Pancreas (tissue), 10 donors: Measurements from ENCODE around the gene RIPK4. TPM values are rescaled to one million over a fixed set of nuclear protein-coding genes. Genes with fewer than 3 reads are reported as not detected.

ENCODE experiments used
- ATAC-seq, 4 donors: fragments of 200-7000 bp; cut with Tn5 transposase; one replicate each; pipeline versions ENCODE4 v1.8.0 to v1.9.1; 2020; ENCODE audit warnings: mild to moderate bottlenecking in 4 of 4, moderate library complexity in 4 of 4
- DNase-seq, 6 donors: peaks; one replicate each; pipeline ENCODE4 v3.0.0-alpha.2; 2020
- FAIRE-seq: peaks from 2 replicates; lab custom pipeline; 2012; peaks lifted over from hg19 to GRCh38; lab: Jason Lieb, UNC
- H3K27ac ChIP-seq, 4 donors: fragments of 200-600 bp; sonication (generic); 1 replicate in 3 of 4; 2 replicates in 1 of 4; pipeline versions ENCODE4 v1.5.0 to v1.8.0; 2020
- H3K27me3 ChIP-seq, 4 donors: fragments of 200-600 bp; one replicate each; pipeline ENCODE4 v1.8.0; 2021
- H3K36me3 ChIP-seq, 3 donors: fragments of 200-600 bp; sonication (generic) in 1 of 3; one replicate each; pipeline versions ENCODE4 v1.5.0 to v1.8.0; 2020 to 2021
- H3K4me1 ChIP-seq, 3 donors: fragments of 200-600 bp; one replicate each; pipeline ENCODE4 v1.8.0; 2021
- H3K4me3 ChIP-seq, 4 donors: fragments of 200-600 bp; sonication (generic) in 2 of 4; one replicate each; pipeline versions ENCODE4 v1.5.0 to v1.8.0; 2020 to 2021
- H3K9me3 ChIP-seq, 4 donors: fragments of 200-600 bp; one replicate each; pipeline ENCODE4 v1.8.0; 2021
- CTCF ChIP-seq, 4 donors: fragments of 200-600 bp; sonication (generic) in 3 of 4; IDR thresholded peaks; one replicate each; pipeline versions ENCODE4 v1.5.0 to v1.8.0; 2021; ENCODE audit warnings: antibody characterized with exemption in 4 of 4
- WGBS, 2 donors: extraction: QIAGEN DNeasy Blood & Tissue Kit; methylation state at CpG; one replicate each; pipeline ENCODE4 v1.1.7; 2013; 5-methylcytosine and 5-hydroxymethylcytosine counted together
- intact Hi-C, 3 donors: fragments of 100-400 bp; cut with DNase I; formaldehyde crosslinking; loops; one replicate each; pipeline versions ENCODE4 v1.11.1 to v1.14.2; 2022
- polyA plus RNA-seq, 2 donors: library from polyadenylated mRNA; stranded (reverse); fragments of 200-250 nt; gene quantifications; one replicate each; pipeline ENCODE4 v1.2.3, GENCODE V29; 2013
- total RNA-seq, 6 donors: library from RNA; stranded (reverse); fragmentation: NEBNext Ultra II Directional in 4 of 6; extraction: Animal tissue kit (Norgen Biotek cat#: 25700) in 4 of 6; gene quantifications; one replicate each; pipeline versions ENCODE4 v1.2.1 to v1.2.4, GENCODE V29; 2021 to 2023
- donor health status: healthy with polysubstance abuse.
- donor health status: DM: no; HTN: no; CAD: no; lungs with moderate emphysema.
- donor health status: DM: no; HTN: no; CAD: no.
- donor health status: control.
- donor health status: control.
- donor health status: Bipolar disorder and iron deficiency.
- donor health status: DM: yes; HTN: yes; CAD: no.
- donor health status: DM: no; HTN: no; CAD: no.
- donor health status: DM: no; HTN: no; CAD: no.
- donor health status: DM: yes; HTN: yes; CAD: no.

RIPK4 gene
- total and polyA plus RNA-seq, 8 donors, result 7.7 to 18.2 (median 12.8) TPM

- H3K36me3 ChIP-seq, result peaks cover 5 to 82% (median 23%) of the 10 kb centered on the region in 3 donors
Measured at GRCh38 chr21:41746744-41747006, 20.2 kb downstream of the RIPK4 start.

GRCh38 chr21:41745971-41746743, 20.7 kb downstream of the RIPK4 start:
- 92 to 93% methylated on average over 34 of the region's 34 CpGs for WGBS, 2 donors
- no peaks in the 10 kb centered on the region for H3K27me3 ChIP-seq
- peaks cover 0 to under 1% (median 0%) of the 10 kb centered on the region in 3 donors for H3K4me1 ChIP-seq
- FAIRE-seq, result no peak
- intact Hi-C loops, result no loop called here
- ATAC-seq, result no peak
- no peak overlapping the region for H3K4me3 ChIP-seq
- DNase-seq, result peak in 2 of 6 donors; percentile 52 to 58
- H3K9me3 ChIP-seq, result no peaks in the 10 kb centered on the region
- peaks cover 4 to 87% (median 28%) of the 10 kb centered on the region in 3 donors for H3K36me3 ChIP-seq
- TF ChIP-seq CTCF (IDR thresholded peaks at IDR 0.05), result no peak
- H3K27ac ChIP-seq, result no peak overlapping the region

More at GRCh38 chr21:41746744-41747006, 20.2 kb downstream of the RIPK4 start:
- 87 to 96% methylated on average over 8 of the region's 8 CpGs for WGBS, 2 donors
- Histone ChIP-seq H3K9me3 (no peaks in the 10 kb centered on the region), H3K4me1 (peaks cover 0 to 5% (median 4%) of the 10 kb centered on the region in 3 donors), H3K4me3 (no peak overlapping the region), H3K27ac (no peak overlapping the region), H3K27me3 (no peaks in the 10 kb centered on the region)
- no peak for TF ChIP-seq CTCF (IDR thresholded peaks at IDR 0.05)
- intact Hi-C loops, result no loop called here
- ATAC-seq, result no peak
- no peak for FAIRE-seq
- DNase-seq, result no peak

DNA sequence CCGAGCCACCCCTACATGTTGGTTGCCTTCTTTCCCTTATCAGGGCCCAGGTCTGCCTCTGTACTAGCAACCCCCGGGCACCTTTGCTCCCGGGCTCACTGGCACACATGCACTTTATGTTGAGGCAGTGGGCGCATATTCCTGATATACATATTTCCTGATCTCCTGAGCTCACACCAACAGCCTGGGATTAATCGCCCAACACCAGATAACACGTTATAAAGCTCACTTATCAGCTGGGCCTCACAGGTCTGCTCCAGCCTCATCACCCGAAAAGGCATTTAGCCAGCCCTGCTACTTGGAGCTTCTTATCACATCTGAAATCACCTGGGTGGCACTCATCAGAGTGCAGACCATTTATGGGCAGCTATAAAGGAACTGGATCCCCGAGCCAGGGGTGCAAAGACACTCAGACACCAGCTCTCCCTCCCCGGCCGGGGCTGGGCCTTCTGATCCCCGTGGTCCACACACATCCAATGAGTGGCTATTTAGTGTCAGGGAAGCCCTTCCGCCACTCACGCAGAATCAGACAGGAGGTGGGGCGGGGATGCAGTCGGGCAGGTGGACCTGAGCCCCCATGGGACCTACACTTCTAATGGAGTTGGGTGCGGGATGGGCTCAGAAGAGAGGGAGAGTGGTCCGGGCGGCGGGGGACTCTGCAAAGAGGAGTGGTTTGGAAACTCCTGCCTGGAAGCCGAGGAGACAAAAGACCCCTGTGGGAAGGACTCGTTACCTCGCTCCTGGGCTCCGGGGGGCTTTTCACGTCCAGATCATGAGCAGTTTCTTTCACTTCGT, 21.6 kb downstream of the RIPK4 start:
- DNase-seq (peak in 2 of 6 donors; percentile 42 to 51), FAIRE-seq (no peak), ATAC-seq (no peak)
- no peak for TF ChIP-seq CTCF (IDR thresholded peaks at IDR 0.05)
- Histone ChIP-seq H3K9me3 (no peaks in the 10 kb centered on the region), H3K27me3 (no peaks in the 10 kb centered on the region), H3K27ac (no peak overlapping the region), H3K36me3 (peaks cover 3 to 93% (median 33%) of the 10 kb centered on the region in 3 donors), H3K4me3 (no peak overlapping the region), H3K4me1 (no peaks in the 10 kb centered on the region)
- WGBS, 2 donors, result 91% methylated on average over 25 of the region's 25 CpGs
- intact Hi-C loops, result no loop called here

DNA sequence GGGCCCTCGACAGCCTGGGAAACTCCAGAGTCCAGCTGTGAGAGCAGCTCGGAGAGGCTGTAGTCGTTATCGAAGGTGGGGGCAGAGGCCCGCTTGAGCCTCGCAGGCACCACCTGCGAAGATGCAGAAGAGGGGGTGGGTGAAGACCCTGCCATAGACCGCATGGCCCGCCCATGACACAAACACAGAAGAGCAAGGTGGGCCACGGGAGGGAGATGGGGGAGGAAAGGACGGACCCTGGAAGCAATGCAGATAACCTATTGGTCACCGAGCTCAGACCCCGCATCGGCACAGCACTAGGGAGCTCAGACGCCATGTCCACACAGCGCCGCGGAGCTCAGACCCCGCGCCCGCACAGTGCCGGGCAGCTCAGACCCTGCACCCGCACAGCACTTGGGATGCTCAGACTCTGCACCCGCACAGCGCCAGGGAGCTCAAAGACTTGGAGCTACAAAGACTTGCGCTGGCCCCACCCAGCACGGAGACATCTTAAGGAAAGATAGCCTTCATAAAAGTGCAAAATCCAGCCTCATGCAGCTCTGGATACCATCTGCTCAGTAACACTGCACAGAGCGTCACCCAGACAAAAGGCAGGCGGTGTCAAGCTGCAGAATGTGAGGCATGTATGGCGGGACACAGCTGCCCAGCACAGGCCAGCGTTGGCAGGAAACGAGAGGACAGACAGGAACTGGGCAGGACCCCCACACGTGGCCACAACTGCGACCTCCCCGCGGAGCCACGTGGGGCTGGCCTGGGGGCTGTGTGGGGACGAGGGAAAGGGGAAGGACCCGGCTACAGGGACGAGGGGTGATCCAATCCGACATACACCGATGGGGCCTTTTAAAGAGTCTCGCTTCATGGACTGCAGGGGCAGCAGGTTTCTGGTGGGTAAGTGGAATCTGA, 22.6 kb downstream of the RIPK4 start:
- no peaks in the 10 kb centered on the region for H3K27me3 ChIP-seq
- ATAC-seq (no peak), DNase-seq (peak in 2 of 6 donors; percentile 49 to 53), FAIRE-seq (no peak)
- peaks cover 3 to 98% (median 42%) of the 10 kb centered on the region in 3 donors for H3K36me3 ChIP-seq
- intact Hi-C loops, result no loop called here
- no peaks in the 10 kb centered on the region for H3K9me3 ChIP-seq
- TF ChIP-seq CTCF (IDR thresholded peaks at IDR 0.05), result no peak
- H3K4me1 ChIP-seq, result no peaks in the 10 kb centered on the region
- no peak overlapping the region for H3K4me3 ChIP-seq
- WGBS, 2 donors, result 89 to 92% methylated on average over 43 of the region's 43 CpGs
- H3K27ac ChIP-seq, result no peak overlapping the region
